Colonic mucosa (tissue), 4 donors: Measurements from ENCODE around the gene PLCL1. TPM values are rescaled to one million over a fixed set of nuclear protein-coding genes. Genes with fewer than 3 reads are reported as not detected.

Experiments
- DNase-seq: peaks from one replicate; pipeline ENCODE4 v3.0.0-alpha.2; 2020
- H3K27ac ChIP-seq: fragments of 200-600 bp; one replicate; pipeline ENCODE4 v1.8.0; 2021
- H3K27me3 ChIP-seq: fragments of 200-600 bp; one replicate; pipeline ENCODE4 v1.8.0; 2021
- H3K36me3 ChIP-seq: fragments of 200-600 bp; one replicate; pipeline ENCODE4 v1.8.0; 2021
- H3K4me1 ChIP-seq: fragments of 200-600 bp; one replicate; pipeline ENCODE4 v1.8.0; 2021; ENCODE audit warnings: mild to moderate bottlenecking
- H3K4me3 ChIP-seq: fragments of 200-600 bp; one replicate; pipeline ENCODE4 v1.8.0; 2021
- H3K9ac ChIP-seq, 2 donors: one replicate each; pipeline ENCODE4 v1.7.0; 2013; ENCODE audit warnings: control low read depth in 2 of 2, low read depth in 2 of 2, low read length in 2 of 2
- H3K9me3 ChIP-seq: fragments of 200-600 bp; one replicate; pipeline ENCODE4 v1.8.0; 2021
- intact Hi-C: fragments of 100-400 bp; cut with DNase I; formaldehyde crosslinking; loops from one replicate; pipeline ENCODE4 v1.14.1; 2022
- total RNA-seq, 2 donors: library from RNA; stranded (reverse); fragmentation: NEBNext Ultra II Directional in 1 of 2; extraction: Animal tissue kit (Norgen Biotek cat#: 25700) in 1 of 2; gene quantifications; one replicate each; pipeline ENCODE4 v1.2.1, GENCODE V29; 2021
- TF ChIP-seq, protein P1 (sequence below): fragments of 200-600 bp; IDR thresholded peaks from one replicate; pipeline ENCODE4 v1.8.0; 2022; ENCODE audit warnings: antibody characterized with exemption, mild to moderate bottlenecking
- donor health status: healthy.
- donor health status: DM: no; HTN: no; CAD: no.
- donor health status: DM: no; HTN: no; CAD: no.

PLCL1 gene
- total RNA-seq, 2 donors from 2014 or later, result 0.30 to 1.3 TPM

DNA sequence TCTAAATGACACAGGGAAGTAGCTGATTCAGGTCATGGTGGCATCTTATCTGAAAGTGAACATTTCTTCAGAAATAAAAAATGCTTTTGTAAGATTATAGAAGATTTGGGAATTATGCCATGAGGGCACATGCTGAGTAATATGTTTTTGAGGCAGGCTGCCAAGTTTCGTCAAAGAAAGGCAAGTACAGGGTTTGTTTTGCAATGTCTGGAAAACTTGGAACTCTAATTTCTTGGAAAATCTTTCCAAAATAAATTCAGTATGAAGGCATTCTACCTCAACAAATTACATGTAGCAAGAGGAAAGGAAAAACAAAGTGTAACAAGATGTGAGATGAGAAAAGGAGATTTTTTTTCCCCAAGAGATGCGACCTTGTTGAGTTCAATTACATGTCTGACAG lies 167.7 kb downstream of the PLCL1 start:
- no peaks in the 10 kb centered on the region for H3K4me1 ChIP-seq
- peak; percentile 29 for DNase-seq
- H3K9me3 ChIP-seq, result no peaks in the 10 kb centered on the region
- TF ChIP-seq, protein P1, sequence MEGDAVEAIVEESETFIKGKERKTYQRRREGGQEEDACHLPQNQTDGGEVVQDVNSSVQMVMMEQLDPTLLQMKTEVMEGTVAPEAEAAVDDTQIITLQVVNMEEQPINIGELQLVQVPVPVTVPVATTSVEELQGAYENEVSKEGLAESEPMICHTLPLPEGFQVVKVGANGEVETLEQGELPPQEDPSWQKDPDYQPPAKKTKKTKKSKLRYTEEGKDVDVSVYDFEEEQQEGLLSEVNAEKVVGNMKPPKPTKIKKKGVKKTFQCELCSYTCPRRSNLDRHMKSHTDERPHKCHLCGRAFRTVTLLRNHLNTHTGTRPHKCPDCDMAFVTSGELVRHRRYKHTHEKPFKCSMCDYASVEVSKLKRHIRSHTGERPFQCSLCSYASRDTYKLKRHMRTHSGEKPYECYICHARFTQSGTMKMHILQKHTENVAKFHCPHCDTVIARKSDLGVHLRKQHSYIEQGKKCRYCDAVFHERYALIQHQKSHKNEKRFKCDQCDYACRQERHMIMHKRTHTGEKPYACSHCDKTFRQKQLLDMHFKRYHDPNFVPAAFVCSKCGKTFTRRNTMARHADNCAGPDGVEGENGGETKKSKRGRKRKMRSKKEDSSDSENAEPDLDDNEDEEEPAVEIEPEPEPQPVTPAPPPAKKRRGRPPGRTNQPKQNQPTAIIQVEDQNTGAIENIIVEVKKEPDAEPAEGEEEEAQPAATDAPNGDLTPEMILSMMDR, result no peak
- H3K27me3 ChIP-seq, result no peaks in the 10 kb centered on the region
- no peak overlapping the region for H3K4me3 ChIP-seq
- H3K27ac ChIP-seq, result no peak overlapping the region
- no peak overlapping the region for H3K9ac ChIP-seq
- H3K36me3 ChIP-seq, result no peaks in the 10 kb centered on the region
- intact Hi-C loops, result no loop called here

DNA sequence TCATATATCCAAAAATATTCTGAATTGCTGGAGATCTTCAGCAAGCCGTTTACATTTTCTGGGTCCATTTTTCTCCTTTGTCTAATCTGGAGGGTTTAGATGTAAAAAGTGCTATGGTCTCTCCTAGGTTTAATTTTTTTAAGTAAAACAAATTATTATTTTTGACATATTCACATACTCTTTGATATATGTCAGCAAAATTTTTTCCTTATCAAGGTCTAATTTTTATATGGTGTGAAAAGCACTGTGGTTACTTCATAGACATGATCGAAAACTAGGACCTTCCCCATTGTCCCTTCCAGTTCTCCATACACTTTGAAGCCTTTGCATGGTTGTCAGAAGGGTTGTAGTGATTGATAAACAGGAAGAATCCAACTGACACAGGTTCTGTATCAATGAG lies 168.2 kb downstream of the PLCL1 start:
- H3K9ac ChIP-seq, result no peak overlapping the region
- H3K27ac ChIP-seq, result no peak overlapping the region
- H3K36me3 ChIP-seq, result no peaks in the 10 kb centered on the region
- no peaks in the 10 kb centered on the region for H3K4me1 ChIP-seq
- H3K4me3 ChIP-seq, result no peak overlapping the region
- H3K9me3 ChIP-seq, result no peaks in the 10 kb centered on the region
- no peak for DNase-seq
- H3K27me3 ChIP-seq, result no peaks in the 10 kb centered on the region
- TF ChIP-seq, protein P1, result no peak
- intact Hi-C loops, result no loop called here

DNA sequence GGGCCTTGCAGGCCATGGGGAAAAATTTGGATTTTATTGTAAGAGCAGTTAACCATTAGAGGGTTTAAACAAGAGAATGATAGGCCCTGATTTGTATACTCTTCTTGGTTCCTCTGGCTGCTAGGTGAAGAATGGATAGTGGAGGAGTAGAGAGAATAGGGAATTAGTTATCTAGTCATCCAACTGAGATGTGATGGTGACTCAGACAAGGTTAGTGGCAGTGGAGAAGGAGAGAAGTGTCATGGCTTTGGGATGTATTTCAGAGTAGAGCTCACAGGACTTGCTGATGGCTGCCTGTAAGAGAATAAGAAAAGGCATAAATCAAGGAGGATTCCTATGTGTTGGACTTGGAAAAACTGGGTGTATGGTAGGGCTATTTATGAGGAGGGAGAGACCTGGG lies 169.4 kb downstream of the PLCL1 start:
- H3K27ac ChIP-seq, result no peak overlapping the region
- H3K4me3 ChIP-seq, result no peak overlapping the region
- DNase-seq, result no peak
- no peaks in the 10 kb centered on the region for H3K36me3 ChIP-seq
- no peaks in the 10 kb centered on the region for H3K4me1 ChIP-seq
- no peak overlapping the region for H3K9ac ChIP-seq
- TF ChIP-seq, protein P1, result no peak
- no peaks in the 10 kb centered on the region for H3K27me3 ChIP-seq
- intact Hi-C loops, result no loop called here
- H3K9me3 ChIP-seq, result no peaks in the 10 kb centered on the region

DNA sequence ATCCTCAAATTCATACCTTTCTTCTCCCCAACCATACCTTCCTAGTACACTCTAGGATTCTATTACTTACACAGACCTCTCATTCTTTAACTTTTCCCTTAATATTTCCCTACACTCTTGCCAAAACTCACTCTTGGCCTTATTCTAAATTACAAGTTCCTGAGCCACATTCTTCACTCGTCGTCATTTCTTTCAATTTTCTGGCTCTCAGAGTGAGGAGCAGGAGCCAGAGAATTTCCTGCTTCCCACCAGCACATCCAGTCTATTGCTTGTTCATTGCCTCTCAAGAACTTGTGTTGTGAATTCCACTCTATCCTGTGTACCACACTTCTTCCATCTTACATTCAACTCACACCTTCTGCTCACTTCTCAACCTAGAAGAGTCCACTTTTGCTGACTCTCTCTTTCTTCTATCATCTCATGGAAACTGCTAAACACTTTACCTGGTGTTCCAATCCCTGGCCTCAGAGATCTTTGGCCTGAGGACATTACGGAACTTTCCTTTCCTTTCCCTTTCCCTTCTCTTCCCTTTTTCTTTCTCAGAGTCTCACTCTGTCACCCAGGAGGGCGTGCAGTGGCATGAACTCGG lies 171.6 kb downstream of the PLCL1 start:
- Histone ChIP-seq H3K9ac (no peak overlapping the region), H3K9me3 (no peaks in the 10 kb centered on the region), H3K4me3 (no peak overlapping the region), H3K27ac (no peak overlapping the region), H3K27me3 (no peaks in the 10 kb centered on the region), H3K36me3 (no peaks in the 10 kb centered on the region), H3K4me1 (no peaks in the 10 kb centered on the region)
- DNase-seq, result no peak
- intact Hi-C loops, result no loop called here
- TF ChIP-seq, protein P1, result no peak

DNA sequence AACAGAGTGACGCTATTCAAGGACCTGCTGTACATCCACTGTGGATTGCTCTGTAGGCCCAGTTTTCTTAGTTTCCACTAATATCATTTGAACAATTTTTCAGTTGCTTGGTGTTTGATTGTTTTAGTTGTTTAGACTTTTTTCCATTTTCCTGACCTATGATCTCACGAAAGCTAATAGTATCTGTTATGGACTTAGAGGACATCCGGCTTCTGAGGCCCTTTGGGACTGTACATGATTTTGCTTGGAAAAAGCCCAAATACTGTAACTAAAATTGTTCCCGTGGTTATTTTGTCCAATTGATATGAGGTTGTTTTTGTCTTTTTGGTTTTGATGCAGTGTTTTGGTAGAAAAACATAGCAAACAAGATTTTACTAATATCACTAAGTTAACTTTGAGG lies 174.6 kb downstream of the PLCL1 start:
- Histone ChIP-seq H3K9ac (no peak overlapping the region), H3K4me3 (no peak overlapping the region), H3K36me3 (no peaks in the 10 kb centered on the region), H3K27ac (no peak overlapping the region), H3K9me3 (no peaks in the 10 kb centered on the region), H3K4me1 (no peaks in the 10 kb centered on the region), H3K27me3 (no peaks in the 10 kb centered on the region)
- no peak for DNase-seq
- TF ChIP-seq, protein P1, result no peak
- intact Hi-C loops, result no loop called here
